GM13977 (cell line): ENCODE data around the gene SLC16A12.
"Not testable (repeated sequence)": the region's sequence is repeated elsewhere in the genome, so short reads cannot be mapped to it uniquely, and the experiment has no call there.

Source experiments
- DNase-seq: peaks from one replicate; pipeline ENCODE4 v3.0.0; 2012; ENCODE audit warnings: low spot score
- CTCF ChIP-seq: IDR thresholded peaks from 2 replicates; pipeline ENCODE4 v1.5.1; 2012; ENCODE audit warnings: mild to moderate bottlenecking, control low read depth; ENCODE audit not compliant: insufficient read depth; ENCODE audit errors: extremely low read depth, missing control alignments
- in situ Hi-C: fragments of 300-500 bp; cut with MboI; formaldehyde crosslinking; loops from one replicate; pipeline ENCODE4 v1.12.0; 2022; ENCODE audit warnings: low sequenced_read_pairs, low pct_unique_long_range_greater_than_20kb, mixed read lengths, inconsistent platforms; ENCODE audit not compliant: unreplicated experiment

SLC16A12 gene

GRCh38 chr10:89413398-89413912, 121.9 kb downstream of the SLC16A12 start:
- in situ Hi-C loops: no loop called here

GRCh38 chr10:89412276-89412675, 123.1 kb downstream of the SLC16A12 start:
- DNase-seq, in situ Hi-C loops: not testable (repeated sequence)

More at GRCh38 chr10:89413398-89413912, 121.9 kb downstream of the SLC16A12 start:
- TF ChIP-seq CTCF: no peak
- DNase-seq: no peak

- DNase-seq, in situ Hi-C loops: not testable (repeated sequence)
Observed at GRCh38 chr10:89411135-89411534, 124.3 kb downstream of the SLC16A12 start.

- in situ Hi-C loops, DNase-seq: not testable (repeated sequence)
Observed at GRCh38 chr10:89410551-89410950, 124.8 kb downstream of the SLC16A12 start.

- DNase-seq, in situ Hi-C loops: not testable (repeated sequence)
Observed at GRCh38 chr10:89409282-89409681, 126.1 kb downstream of the SLC16A12 start.

GRCh38 chr10:89407792-89408191, 127.6 kb downstream of the SLC16A12 start:
- DNase-seq, in situ Hi-C loops: not testable (repeated sequence)

GRCh38 chr10:89406178-89406577, 129.2 kb downstream of the SLC16A12 start:
- in situ Hi-C loops, DNase-seq: not testable (repeated sequence)

GRCh38 chr10:89404104-89405047, 131.0 kb downstream of the SLC16A12 start:
- no peak for TF ChIP-seq CTCF
- in situ Hi-C loops: no loop called here
- DNase-seq: no peak

GRCh38 chr10:89403043-89403442, 132.4 kb downstream of the SLC16A12 start:
- DNase-seq: no peak
- TF ChIP-seq CTCF: no peak
- in situ Hi-C loops: no loop called here

GRCh38 chr10:89399956-89400355, 135.4 kb downstream of the SLC16A12 start:
- DNase-seq: no peak

More at GRCh38 chr10:89399956-89400355, 135.4 kb downstream of the SLC16A12 start:
- TF ChIP-seq CTCF: no peak
- in situ Hi-C loops: no loop called here
